ENCODE data around the gene GALNTL6.

DNA sequence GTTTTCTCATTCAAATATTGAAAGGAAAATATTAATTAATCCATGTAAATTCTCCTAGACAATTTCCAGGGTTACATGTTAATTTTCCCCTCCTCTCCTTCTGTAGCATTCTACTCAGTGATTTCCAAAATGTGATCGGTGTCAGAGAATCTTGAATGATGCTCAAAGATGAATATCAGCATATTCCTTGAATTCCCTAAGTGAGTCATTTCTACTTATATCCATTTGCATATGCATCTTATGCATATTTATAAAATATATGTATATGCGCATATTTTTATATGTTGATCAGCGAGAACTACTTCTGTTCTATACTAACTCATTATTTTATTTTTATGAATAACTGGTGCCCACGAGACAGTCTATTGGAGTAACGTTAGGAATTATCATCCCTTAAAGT lies 33.9 kb upstream of the GALNTL6 start:
- TF ChIP-seq CTCF (optimal IDR thresholded peaks at IDR 0.05 in 1 of 3, IDR thresholded peaks at IDR 0.05 in 1 of 3, conservative IDR thresholded peaks at IDR 0.05 in 1 of 3; ENCODE audit: extremely low read depth in 1 of 3, insufficient read depth in 2 of 3, low read length in 3 of 3) (no peak), EZH2 (IDR thresholded peaks at IDR 0.05; ENCODE audit: low read length) (no peak)

All from keratinocyte (primary cell).